ENCODE measurements around the gene KCNB1.

- TF ChIP-seq, protein P1, sequence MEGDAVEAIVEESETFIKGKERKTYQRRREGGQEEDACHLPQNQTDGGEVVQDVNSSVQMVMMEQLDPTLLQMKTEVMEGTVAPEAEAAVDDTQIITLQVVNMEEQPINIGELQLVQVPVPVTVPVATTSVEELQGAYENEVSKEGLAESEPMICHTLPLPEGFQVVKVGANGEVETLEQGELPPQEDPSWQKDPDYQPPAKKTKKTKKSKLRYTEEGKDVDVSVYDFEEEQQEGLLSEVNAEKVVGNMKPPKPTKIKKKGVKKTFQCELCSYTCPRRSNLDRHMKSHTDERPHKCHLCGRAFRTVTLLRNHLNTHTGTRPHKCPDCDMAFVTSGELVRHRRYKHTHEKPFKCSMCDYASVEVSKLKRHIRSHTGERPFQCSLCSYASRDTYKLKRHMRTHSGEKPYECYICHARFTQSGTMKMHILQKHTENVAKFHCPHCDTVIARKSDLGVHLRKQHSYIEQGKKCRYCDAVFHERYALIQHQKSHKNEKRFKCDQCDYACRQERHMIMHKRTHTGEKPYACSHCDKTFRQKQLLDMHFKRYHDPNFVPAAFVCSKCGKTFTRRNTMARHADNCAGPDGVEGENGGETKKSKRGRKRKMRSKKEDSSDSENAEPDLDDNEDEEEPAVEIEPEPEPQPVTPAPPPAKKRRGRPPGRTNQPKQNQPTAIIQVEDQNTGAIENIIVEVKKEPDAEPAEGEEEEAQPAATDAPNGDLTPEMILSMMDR (IDR thresholded peaks at IDR 0.05; ENCODE audit: low read depth, low read length), result no peak
- no peak for TF ChIP-seq EZH2phosphoT487 (IDR thresholded peaks at IDR 0.05; ENCODE audit: low read depth)
Measured at GRCh38 chr20:49417843-49418555, 64.5 kb downstream of the KCNB1 start.

Data from OCI-LY3 (cell line).